PC-9 (cell line): ENCODE measurements around the gene ATP13A2.

Experiments
- CTCF ChIP-seq: fragments of 200-600 bp; sonication (generic); conservative IDR thresholded peaks from 2 replicates; pipeline ENCODE4 v1.6.1; 2017; ENCODE audit warnings: mixed run types, antibody characterized with exemption, mild to moderate bottlenecking, moderate library complexity
- EZH2 ChIP-seq: fragments of 200-600 bp; sonication (generic); IDR thresholded peaks from 2 replicates; pipeline ENCODE4 v1.8.0; 2017; ENCODE audit warnings: antibody characterized with exemption, low read depth

GRCh38 chr1:16978567-16979474, 32.9 kb downstream of the ATP13A2 start:
- TF ChIP-seq CTCF (no peak), EZH2 (no peak)
